Endodermal cell (in vitro differentiated cells): ENCODE data around the gene WDR37. TPM values are rescaled to one million over a fixed set of nuclear protein-coding genes. Genes with fewer than 3 reads are reported as not detected.

ENCODE experiments used
- DNase-seq: peaks from one replicate; pipeline ENCODE4 v3.0.0-alpha.2; 2017
- H3K27ac ChIP-seq: 2 replicates; pipeline ENCODE4 v1.5.1; 2013; ENCODE audit warnings: mild to moderate bottlenecking, low read depth, low read length, moderate library complexity
- H3K27me3 ChIP-seq: 2 replicates; pipeline ENCODE4 v1.6.1; 2013; ENCODE audit warnings: mild to moderate bottlenecking, low read length, moderate library complexity; ENCODE audit not compliant: insufficient read depth, control insufficient read depth, poor library complexity, severe bottlenecking
- H3K36me3 ChIP-seq: 2 replicates; pipeline ENCODE4 v1.7.0; 2013; ENCODE audit warnings: mild to moderate bottlenecking, low read length, moderate library complexity; ENCODE audit not compliant: control insufficient read depth, insufficient read depth
- H3K4me1 ChIP-seq: one replicate; pipeline ENCODE4 v1.7.0; 2013; ENCODE audit warnings: low read length; ENCODE audit not compliant: control insufficient read depth, insufficient read depth
- H3K4me3 ChIP-seq: 2 replicates; pipeline ENCODE4 v1.5.1; 2013; ENCODE audit warnings: mild to moderate bottlenecking, low read length, moderate library complexity
- H3K9ac ChIP-seq: 2 replicates; pipeline ENCODE4 v1.6.1; 2013; ENCODE audit warnings: mild to moderate bottlenecking, low read length, moderate library complexity; ENCODE audit not compliant: poor library complexity, severe bottlenecking; ENCODE audit errors: extremely low read depth
- H3K9me3 ChIP-seq: 2 replicates; pipeline ENCODE4 v1.6.1; 2013; ENCODE audit warnings: mild to moderate bottlenecking, low read length, moderate library complexity; ENCODE audit not compliant: control insufficient read depth
- H3K27ac Mint-ChIP-seq: 2 replicates; pipeline ENCODE4 v1.8.0; 2020; ENCODE audit warnings: mixed read lengths
- H3K27me3 Mint-ChIP-seq: 2 replicates; pipeline ENCODE4 v1.8.0; 2021; ENCODE audit warnings: mild to moderate bottlenecking, mixed read lengths; ENCODE audit not compliant: insufficient read depth
- H3K36me3 Mint-ChIP-seq: 2 replicates; pipeline ENCODE4 v1.8.0; 2020; ENCODE audit warnings: low read depth, mixed read lengths
- H3K4me1 Mint-ChIP-seq: 2 replicates; pipeline ENCODE4 v1.8.0; 2020; ENCODE audit warnings: mixed read lengths
- H3K4me3 Mint-ChIP-seq: 2 replicates; pipeline ENCODE4 v1.8.0; 2020; ENCODE audit warnings: mild to moderate bottlenecking, moderate library complexity, mixed read lengths
- H3K9me3 Mint-ChIP-seq: 2 replicates; pipeline ENCODE4 v1.8.0; 2020; ENCODE audit warnings: mild to moderate bottlenecking, mixed read lengths
- CTCF ChIP-seq: fragments of 200-600 bp; sonication (generic); conservative IDR thresholded peaks from 2 replicates; pipeline ENCODE4 v1.5.0; 2021; ENCODE audit warnings: antibody characterized with exemption, mild to moderate bottlenecking
- WGBS, 2 experiments: methylation state at CpG; one replicate each; pipeline versions ENCODE4 v1.1.5 to v1.1.7; 2013; ENCODE audit warnings: missing lambda C conversion rate in 2 of 2, mixed read lengths in 1 of 2; ENCODE audit not compliant: insufficient coverage in 1 of 2, insufficient read length in 1 of 2; 5-methylcytosine and 5-hydroxymethylcytosine counted together
- total RNA-seq, 2 donors: library from RNA; stranded (reverse); fragmentation: NEBNext Ultra II Directional in 1 of 2; extraction: Animal tissue kit (Norgen Biotek cat#: 25700) in 1 of 2; gene quantifications; 2 replicates in 1 of 2; 3 replicates in 1 of 2; pipeline ENCODE4 v1.2.1, GENCODE V29; 2021

Gene WDR37
- total RNA-seq, 2 donors from 2014 or later = 10.7 TPM

- TF ChIP-seq CTCF = peak; percentile 42
- Histone ChIP-seq H3K27ac (no peak overlapping the region), H3K9ac (no peak overlapping the region), H3K27me3 (no peaks in the 10 kb centered on the region), H3K4me3 (no peak overlapping the region), H3K9me3 (no peaks in the 10 kb centered on the region), H3K36me3 (peaks cover 49% of the 10 kb centered on the region), H3K4me1 (no peaks in the 10 kb centered on the region)
- Mint-ChIP-seq H3K27me3 (no peaks in the 10 kb centered on the region), H3K4me1 (peaks cover 9% of the 10 kb centered on the region), H3K9me3 (no peaks in the 10 kb centered on the region), H3K4me3 (no peak overlapping the region), H3K36me3 (peaks cover 54% of the 10 kb centered on the region), H3K27ac (peak overlapping the region; percentile 82)
- DNase-seq = no peak
- 86 to 87% methylated on average over 16 to 19 of the region's 19 CpGs for WGBS, 2 experiments
These were observed 33.0 kb downstream of the WDR37 start for GRCh38 chr10:1089017-1089689.

- WGBS, 2 experiments = 94 to 98% methylated on average over 12 to 14 of the region's 14 CpGs
- H3K27ac ChIP-seq = no peak overlapping the region
These were observed 34.5 kb downstream of the WDR37 start for GRCh38 chr10:1090696-1091095.

GRCh38 chr10:1093696-1094095, 37.5 kb downstream of the WDR37 start:
- no peak for DNase-seq
- no peak overlapping the region for H3K4me3 ChIP-seq
- H3K27ac ChIP-seq = no peak overlapping the region
- H3K27me3 ChIP-seq = no peaks in the 10 kb centered on the region
- Mint-ChIP-seq H3K4me1 (peaks cover 9% of the 10 kb centered on the region), H3K9me3 (no peaks in the 10 kb centered on the region), H3K4me3 (no peak overlapping the region), H3K27ac (no peak overlapping the region), H3K36me3 (peaks cover 35% of the 10 kb centered on the region), H3K27me3 (no peaks in the 10 kb centered on the region)
- 93% methylated on average over 6 to 9 of the region's 9 CpGs for WGBS, 2 experiments
- no peak overlapping the region for H3K9ac ChIP-seq
- H3K4me1 ChIP-seq = no peaks in the 10 kb centered on the region
- no peak for TF ChIP-seq CTCF
- H3K9me3 ChIP-seq = no peaks in the 10 kb centered on the region
- peaks cover 61% of the 10 kb centered on the region for H3K36me3 ChIP-seq

More at GRCh38 chr10:1090696-1091095, 34.5 kb downstream of the WDR37 start:
- H3K9me3 ChIP-seq = no peaks in the 10 kb centered on the region
- no peak for DNase-seq
- H3K4me1 ChIP-seq = no peaks in the 10 kb centered on the region
- no peaks in the 10 kb centered on the region for H3K9me3 Mint-ChIP-seq
- no peak overlapping the region for H3K4me3 ChIP-seq
- no peaks in the 10 kb centered on the region for H3K27me3 ChIP-seq
- H3K36me3 ChIP-seq = peaks cover 57% of the 10 kb centered on the region
- H3K4me3 Mint-ChIP-seq = no peak overlapping the region
- peaks cover 9% of the 10 kb centered on the region for H3K4me1 Mint-ChIP-seq
- H3K27ac Mint-ChIP-seq = no peak overlapping the region
- no peak for TF ChIP-seq CTCF
- no peaks in the 10 kb centered on the region for H3K27me3 Mint-ChIP-seq
- peaks cover 48% of the 10 kb centered on the region for H3K36me3 Mint-ChIP-seq
- no peak overlapping the region for H3K9ac ChIP-seq
